Cardiac septum (tissue), 1 donor: ENCODE results near the gene AMIGO2. TPM values are rescaled to one million over a fixed set of nuclear protein-coding genes. Genes with fewer than 3 reads are reported as not detected.
"Not testable (repeated sequence)": the region's sequence is repeated elsewhere in the genome, so short reads cannot be mapped to it uniquely, and the experiment has no call there.

ENCODE experiments used
- DNase-seq: peaks from one replicate; pipeline ENCODE4 v3.0.0-alpha.2; 2020; ENCODE audit warnings: low spot score
- intact Hi-C: fragments of 100-400 bp; cut with DNase I; formaldehyde crosslinking; loops from one replicate; pipeline ENCODE4 v1.14.0; 2022
- total RNA-seq: library from RNA; stranded (reverse); fragmentation: NEBNext Ultra II Directional; extraction: Animal tissue kit (Norgen Biotek cat#: 25700); gene quantifications from one replicate; pipeline ENCODE4 v1.2.1, GENCODE V29; 2021
- donor health status: DM: no; HTN: no; CAD: no.

The AMIGO2 gene
- total RNA-seq, 1 donor from 2014 or later: 1.3 TPM

DNA sequence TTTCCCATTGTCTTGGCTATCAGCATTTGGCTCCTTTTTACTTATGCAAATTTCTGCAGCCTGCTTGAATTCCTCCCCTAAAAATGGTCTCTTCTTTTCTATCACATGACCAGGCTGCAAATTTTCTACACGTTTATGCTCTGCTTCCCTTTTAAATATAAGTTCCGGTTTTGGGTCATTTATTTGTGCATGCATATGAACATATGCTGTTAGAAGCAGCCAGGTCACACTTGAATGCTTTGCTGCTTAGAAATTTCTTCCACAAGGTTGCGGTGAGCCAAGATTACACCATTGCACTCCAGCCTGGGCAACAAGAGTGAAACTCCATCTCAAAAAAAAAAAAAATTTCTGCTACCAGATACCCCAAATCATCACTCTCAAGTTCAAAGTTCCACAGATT is 28.5 kb downstream of the AMIGO2 start:
- intact Hi-C loops, DNase-seq: not testable (repeated sequence)

DNA sequence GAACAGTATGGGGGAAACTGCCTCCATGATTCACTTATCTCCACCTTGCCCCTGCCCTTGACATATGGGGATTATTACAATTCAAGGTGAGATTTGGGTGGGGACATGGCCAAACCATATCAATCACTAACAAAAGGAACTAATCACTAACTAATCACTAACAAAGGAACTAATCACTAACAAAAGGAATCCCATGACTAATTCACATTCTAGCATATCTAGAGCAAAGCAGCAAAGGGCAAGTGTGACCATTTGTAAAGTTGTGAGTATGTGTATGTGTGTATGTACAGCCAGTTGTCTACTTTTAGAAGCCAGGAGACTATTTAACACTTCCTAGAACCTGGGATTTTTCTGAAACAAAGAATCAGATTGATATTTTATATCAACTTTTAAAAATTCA is 31.2 kb downstream of the AMIGO2 start:
- no peak for DNase-seq
- intact Hi-C loops: no loop called here

DNA sequence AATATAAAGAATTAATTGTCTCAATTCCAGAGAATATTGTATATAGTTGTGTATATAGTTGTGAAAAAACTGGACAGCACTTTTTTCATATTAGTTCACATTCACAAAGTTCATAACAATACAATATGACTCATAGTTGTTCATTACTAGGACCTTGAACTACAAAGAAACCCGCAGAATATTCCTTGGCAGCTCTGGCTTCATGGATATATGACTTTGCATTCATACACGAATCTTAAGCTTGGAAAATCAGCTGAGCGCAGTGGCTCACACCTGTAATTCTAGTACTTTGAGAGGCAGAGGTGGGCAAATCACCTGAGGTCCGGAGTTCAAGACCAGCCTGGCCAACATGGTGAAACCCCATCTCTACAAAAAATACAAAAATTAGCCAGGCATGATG is 38.4 kb downstream of the AMIGO2 start:
- intact Hi-C loops: no loop called here
- DNase-seq: no peak

DNA sequence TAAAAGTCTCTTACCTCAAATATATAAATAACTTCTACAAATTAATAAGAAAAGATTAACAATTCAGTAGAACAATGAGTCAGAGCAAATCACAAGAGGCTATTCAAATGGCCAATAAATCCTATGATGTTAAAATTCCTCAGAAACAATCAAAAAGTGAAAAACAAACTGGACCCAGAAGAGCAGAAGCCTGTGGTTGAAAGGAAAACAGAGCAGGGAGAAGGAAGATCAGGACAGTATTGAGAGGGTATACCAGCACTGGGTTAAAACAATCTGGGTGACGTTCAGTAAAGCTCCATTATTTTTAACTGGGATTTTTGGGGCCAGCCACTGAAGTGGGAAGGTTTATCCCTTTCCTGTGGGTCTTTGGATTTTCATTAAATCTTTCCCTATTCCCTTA is 40.0 kb downstream of the AMIGO2 start:
- no peak for DNase-seq
- intact Hi-C loops: loop anchor here (5.0 kb wide), 1 partner anchor 358 kb away; no protein-coding TSS in a partner anchor

DNA sequence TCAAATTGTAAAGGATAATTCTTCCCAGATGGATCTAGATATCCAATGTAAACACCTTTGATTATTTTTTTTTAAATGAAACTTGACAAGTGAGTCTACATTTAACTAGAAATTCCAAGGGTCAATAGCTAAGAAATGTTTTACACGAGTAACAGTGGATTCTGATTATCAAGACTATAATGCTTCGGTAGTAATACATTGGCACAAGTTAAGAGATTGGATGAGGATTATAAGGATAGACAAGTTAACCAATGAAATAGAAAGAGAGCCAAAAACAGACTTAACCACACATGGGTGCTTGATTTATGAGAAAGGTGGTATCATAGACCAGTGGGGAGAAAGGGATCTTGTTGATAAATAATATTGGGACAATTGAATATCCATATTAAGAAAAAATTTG is 40.7 kb downstream of the AMIGO2 start:
- DNase-seq: no peak
- intact Hi-C loops: loop anchor here (5.0 kb wide), 1 partner anchor 358 kb away; no protein-coding TSS in a partner anchor

DNA sequence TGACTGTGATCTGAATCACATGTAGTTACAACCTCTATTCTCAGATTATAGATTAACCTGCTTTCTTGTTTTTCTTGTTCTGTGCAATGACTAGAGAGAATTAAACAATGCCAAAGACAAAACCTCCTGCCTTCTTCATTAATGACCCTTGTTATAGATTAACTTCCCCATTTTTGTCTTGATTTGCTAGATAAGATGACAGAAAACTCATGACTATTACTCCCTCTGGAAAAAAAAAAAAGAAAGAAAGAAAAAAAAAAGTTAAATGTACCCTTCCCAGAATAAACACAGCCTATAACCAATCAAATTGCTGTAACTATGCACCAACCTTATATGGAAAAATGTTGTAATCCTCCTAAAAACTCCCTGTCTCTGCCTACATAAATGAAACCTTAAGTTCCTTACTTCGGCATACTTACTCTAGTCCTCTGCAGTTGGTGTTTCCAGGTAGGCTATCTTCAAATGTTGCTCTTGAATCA is 41.5 kb downstream of the AMIGO2 start:
- intact Hi-C loops: loop anchor here (5.0 kb wide), 1 partner anchor 359 kb away; no protein-coding TSS in a partner anchor
- no peak for DNase-seq

DNA sequence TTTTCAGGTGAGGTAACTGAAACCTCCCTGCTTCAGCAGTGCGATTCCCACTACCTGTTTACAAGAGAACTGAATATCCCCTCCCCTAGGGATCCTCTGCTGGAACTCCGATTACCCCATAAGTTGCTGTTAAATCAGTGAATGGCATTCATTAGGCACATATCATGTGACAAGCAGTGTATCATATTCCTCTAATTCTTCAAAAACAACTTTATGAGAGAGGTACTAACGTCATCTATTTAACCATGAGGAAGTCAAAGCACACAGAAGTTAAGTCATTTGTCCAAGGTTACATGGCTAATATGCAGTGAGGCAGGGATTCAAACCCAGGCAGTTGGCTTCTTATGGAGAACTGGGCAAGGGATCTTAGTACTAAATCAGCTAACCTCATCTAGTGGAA is 44.3 kb downstream of the AMIGO2 start:
- DNase-seq: no peak
- intact Hi-C loops: loop anchor here (5.0 kb wide), 1 partner anchor 362 kb away; no protein-coding TSS in a partner anchor

DNA sequence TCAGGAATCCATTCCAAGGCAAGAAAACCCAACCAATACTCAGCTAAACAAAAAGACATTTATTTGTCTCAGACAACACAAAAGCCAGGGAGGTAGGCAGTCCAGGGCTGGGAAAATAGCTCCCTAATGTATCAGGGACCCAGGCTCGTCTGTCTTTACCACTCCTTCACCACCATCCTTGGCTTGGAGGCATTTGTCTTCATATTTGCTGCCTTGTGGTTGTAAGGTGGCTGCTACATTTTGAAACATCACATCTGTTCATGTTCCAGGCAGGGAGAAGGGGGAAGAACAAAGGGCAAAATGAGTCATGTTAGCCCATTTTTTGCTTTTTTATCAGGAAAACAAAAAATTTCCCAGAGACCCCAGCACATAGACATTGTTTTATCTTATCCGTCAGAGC is 45.1 kb downstream of the AMIGO2 start:
- no peak for DNase-seq
- intact Hi-C loops: loop anchor here (5.0 kb wide), 3 partner anchors 273 to 653 kb away; no protein-coding TSS in a partner anchor

DNA sequence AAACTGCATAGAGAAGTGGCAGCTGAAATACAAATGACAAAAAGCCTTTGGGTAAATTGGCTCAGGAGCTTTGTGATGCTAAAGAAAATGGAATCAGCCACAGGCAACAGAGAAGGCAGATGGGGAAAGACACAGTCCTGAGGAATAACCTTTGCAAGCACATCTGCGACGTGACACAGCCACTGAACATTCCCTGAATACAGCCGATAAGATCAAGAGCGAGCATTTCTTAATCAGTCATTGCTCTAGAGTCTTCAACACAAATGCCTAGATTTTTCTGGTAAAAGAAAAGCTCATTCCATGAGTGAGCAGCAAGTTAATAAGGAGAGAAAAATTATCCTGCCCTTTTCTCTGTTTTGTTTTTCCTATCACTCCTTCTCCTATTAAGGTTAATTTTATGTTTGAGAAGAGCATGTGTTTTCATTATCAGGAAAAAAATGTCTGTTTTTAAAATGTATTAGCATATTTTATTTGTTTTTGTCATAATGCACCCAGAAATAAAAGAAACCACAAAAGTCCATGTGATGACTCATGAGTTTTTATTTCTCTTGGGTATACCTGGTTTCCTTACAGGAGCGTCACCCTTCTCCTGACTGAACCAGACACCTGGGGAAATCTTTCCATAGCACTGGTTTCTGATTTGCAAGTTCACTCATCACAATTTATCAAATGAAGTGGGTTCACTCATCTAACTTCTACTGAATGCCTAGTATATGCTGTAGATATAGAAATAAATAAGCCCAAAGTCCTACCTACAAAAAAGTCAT is 45.8 kb downstream of the AMIGO2 start:
- intact Hi-C loops: loop anchor here (5.0 kb wide), 2 partner anchors 273 to 653 kb away; no protein-coding TSS in a partner anchor
- no peak for DNase-seq

DNA sequence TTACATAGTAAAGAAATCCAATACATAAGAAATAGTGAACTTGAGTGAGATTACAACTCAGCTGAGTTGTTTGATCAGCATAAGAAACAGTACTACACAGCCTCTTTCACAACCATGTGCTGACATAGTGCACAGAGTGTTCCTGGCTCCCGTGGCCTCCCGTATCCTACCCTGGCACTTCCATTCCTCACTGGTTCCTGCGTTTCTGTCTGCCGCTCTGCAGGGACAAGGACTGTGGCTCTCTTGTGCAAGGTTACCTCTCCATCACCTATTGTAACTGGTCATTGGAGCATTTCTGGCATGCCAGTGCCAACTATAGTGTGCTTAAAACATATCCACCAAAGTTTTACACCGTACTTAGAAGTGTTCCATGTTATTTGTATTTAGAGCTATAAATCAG is 46.7 kb downstream of the AMIGO2 start:
- intact Hi-C loops: loop anchor here (5.0 kb wide), 2 partner anchors 274 to 654 kb away; no protein-coding TSS in a partner anchor
- no peak for DNase-seq

DNA sequence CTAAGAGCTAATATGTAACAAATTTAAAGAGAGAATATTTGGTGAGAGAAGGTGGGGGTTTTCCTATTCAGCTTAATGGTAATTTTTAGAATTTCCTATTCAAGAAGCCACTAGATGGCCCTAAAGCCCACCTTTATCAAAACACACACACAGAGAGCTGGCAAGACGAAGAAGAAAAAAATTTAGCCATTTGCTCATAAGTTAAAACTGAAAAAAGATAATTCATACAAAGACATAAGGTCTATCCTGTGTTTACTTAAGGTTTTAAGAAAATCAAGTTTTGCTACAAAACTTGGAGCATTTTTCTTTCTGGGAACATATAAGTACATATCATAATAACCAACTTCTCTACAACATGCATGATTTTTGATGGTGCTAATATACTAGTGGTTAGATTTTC is 47.1 kb downstream of the AMIGO2 start:
- intact Hi-C loops: loop anchor here (5.0 kb wide), 2 partner anchors 275 to 655 kb away; no protein-coding TSS in a partner anchor

DNA sequence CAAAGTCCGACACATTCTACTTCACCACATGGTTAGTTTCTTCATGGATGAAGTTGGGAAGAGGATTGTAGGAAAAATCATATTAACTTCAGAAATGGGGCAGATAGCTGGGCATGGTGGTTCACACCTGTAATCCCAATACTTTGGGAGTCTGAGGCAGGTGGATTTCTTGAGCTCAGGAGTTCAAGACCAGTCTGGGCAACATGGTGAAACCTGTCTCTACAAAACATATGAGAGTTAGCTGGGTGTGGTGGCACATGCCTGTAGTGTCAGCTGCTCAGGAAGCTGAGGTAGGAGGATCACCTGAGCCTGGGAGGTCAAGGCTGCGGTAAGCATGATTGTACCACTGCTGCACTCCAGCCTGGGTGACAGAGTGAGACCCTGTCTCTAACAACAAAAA is 49.9 kb downstream of the AMIGO2 start:
- DNase-seq: no peak
- intact Hi-C loops: loop anchor here (5.0 kb wide), 2 partner anchors 277 to 657 kb away; no protein-coding TSS in a partner anchor

More for the DNA sequence above, 47.1 kb downstream of the AMIGO2 start:
- DNase-seq: no peak

DNA sequence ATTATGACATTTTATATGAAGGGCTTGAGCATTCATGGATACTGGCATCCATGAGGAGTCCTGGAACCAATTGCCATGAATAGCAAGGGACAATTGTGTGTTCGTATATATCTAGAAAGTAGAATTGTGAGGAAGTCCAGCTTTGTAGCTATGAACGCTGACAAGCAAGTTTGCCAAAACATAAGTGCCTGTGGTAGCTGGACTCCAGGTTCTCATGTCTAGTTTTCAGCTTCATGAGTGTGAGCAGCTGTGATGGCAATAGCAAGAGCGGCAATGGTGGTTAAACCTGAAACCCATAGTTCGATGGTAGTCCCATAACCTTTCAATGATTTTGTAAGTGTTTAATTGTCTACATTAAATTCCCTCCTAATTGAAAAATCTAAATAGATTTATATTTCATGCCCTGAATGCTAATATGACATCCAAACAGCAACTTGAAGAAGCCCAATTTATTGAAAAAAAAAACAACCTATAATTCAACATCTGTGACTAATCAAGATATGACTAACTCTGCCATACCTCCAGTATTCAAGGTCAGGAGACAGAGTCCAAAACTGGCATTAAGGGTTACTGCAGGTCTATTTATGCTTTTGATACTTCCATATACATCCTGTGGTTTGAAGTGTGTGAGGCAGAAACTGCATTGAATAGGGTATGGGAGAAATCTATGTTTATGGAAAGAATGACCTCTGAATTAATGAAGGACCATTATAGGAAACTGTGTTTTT is 50.6 kb downstream of the AMIGO2 start:
- intact Hi-C loops: no loop called here
- DNase-seq: no peak

DNA sequence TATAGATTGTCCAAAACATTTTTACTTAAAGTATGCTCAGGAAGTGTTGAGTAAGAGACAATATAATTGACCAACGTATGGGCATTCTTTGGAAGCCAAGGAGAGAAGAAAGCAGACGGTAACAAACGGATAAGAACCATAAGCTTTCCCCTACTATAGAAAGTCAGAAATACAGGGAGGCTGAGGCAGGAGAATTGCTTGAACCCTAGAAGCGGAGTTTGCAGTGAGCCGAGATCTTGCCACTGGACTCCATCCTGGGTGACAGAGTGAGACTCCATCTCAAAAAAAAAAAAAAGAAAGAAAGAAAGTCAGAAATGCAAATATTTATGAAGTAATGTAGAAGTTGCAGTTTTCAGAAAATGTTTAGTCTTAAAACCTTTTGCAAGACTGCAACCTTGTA is 51.6 kb downstream of the AMIGO2 start:
- DNase-seq: no peak
- intact Hi-C loops: no loop called here

Other genes with a start within 250 kb of the AMIGO2 start
- gene PCED1B, start 338 bp downstream of the AMIGO2 start, total RNA-seq: 1.9 TPM